Adrenal gland (tissue), 19 donors: ENCODE results near the gene FBXO30. TPM values are rescaled to one million over a fixed set of nuclear protein-coding genes. Genes with fewer than 3 reads are reported as not detected.

Source experiments
- DNase-seq, 7 donors: peaks; one replicate each; pipeline ENCODE4 v3.0.0-alpha.2; 2019 to 2020
- H3K27ac ChIP-seq, 5 donors: fragments of 200-600 bp; sonication (generic) in 4 of 5; 1 replicate in 3 of 5; 2 replicates in 2 of 5; pipeline versions ENCODE4 v1.5.1 to v1.8.0; 2016 to 2020; ENCODE audit warnings: mild to moderate bottlenecking in 1 of 5
- H3K27me3 ChIP-seq: fragments of 200-600 bp; 2 replicates; pipeline ENCODE4 v1.8.0; 2021
- H3K36me3 ChIP-seq, 2 donors: fragments of 200-600 bp; replicated peaks in 1 of 2; 1 replicate in 1 of 2; 2 replicates in 1 of 2; pipeline versions ENCODE4 v1.5.1 to v1.8.0; 2018 to 2022
- H3K4me1 ChIP-seq, 2 donors: fragments of 200-600 bp; replicated peaks in 1 of 2; 1 replicate in 1 of 2; 2 replicates in 1 of 2; pipeline versions ENCODE4 v1.5.1 to v1.8.0; 2018 to 2021
- H3K4me3 ChIP-seq, 4 donors: fragments of 200-600 bp; sonication (generic) in 3 of 4; one replicate each; pipeline ENCODE4 v1.5.1; 2016 to 2018
- H3K9me3 ChIP-seq, 3 donors: fragments of 200-600 bp; sonication (generic) in 1 of 3; replicated peaks in 1 of 3; 1 replicate in 2 of 3; 2 replicates in 1 of 3; pipeline versions ENCODE4 v1.5.1 to v1.8.0; 2016 to 2021
- POLR2A ChIP-seq, 2 donors: fragments of 450-650 bp; IDR thresholded peaks; one replicate each; pipeline ENCODE4 v1.6.1; 2017; ENCODE audit warnings: antibody characterized with exemption in 2 of 2, mild to moderate bottlenecking in 2 of 2, moderate library complexity in 1 of 2
- WGBS, 4 donors: extraction: QIAGEN DNeasy Blood & Tissue Kit in 2 of 4; methylation state at CpG; one replicate each; pipeline versions ENCODE4 v1.1.5 to v1.1.7; 2013 to 2017; 5-methylcytosine and 5-hydroxymethylcytosine counted together
- intact Hi-C, 2 donors: fragments of 100-400 bp; cut with DNase I; formaldehyde crosslinking; loops; one replicate each; pipeline versions ENCODE4 v1.14.1 to v1.15.0; 2022 to 2023
- long read RNA-seq, 10 donors: library from polyadenylated mRNA in 3 of 10; unstranded in 2 of 10; stranded (forward) in 1 of 10; transcript quantifications; one replicate each; pipeline ENCODE4 v2.0.0 and lab custom pipeline, GENCODE V29; 2021 to 2026
- polyA plus RNA-seq, 3 donors: library from polyadenylated mRNA; stranded (reverse); fragments of 200-250 nt in 2 of 3; fragments of 350-450 nt in 1 of 3; fragmentation: Illumina TruSeq in 1 of 3; extraction: RNeasy Lipid Tissue Mini Kit (QIAGEN cat#74804) in 1 of 3; gene quantifications; one replicate each; pipeline ENCODE4 v1.2.3, GENCODE V29; 2013 to 2014
- total RNA-seq, 9 donors: library from RNA; depleted of rRNA in 4 of 9; stranded (reverse); fragments of >200 nt in 4 of 9; fragments of 120-200 nt in 1 of 9; fragmentation: NEBNext Ultra II Directional in 1 of 9; extraction: Animal tissue kit (Norgen Biotek cat#: 25700) in 1 of 9; gene quantifications; one replicate each; pipeline versions ENCODE4 v1.1.0 to v1.2.4, GENCODE V29; 2013 to 2023
- TF ChIP-seq, protein P1 (sequence below), 6 experiments: fragments of 450-650 bp in 4 of 6; fragments of 200-600 bp in 2 of 6; sonication (generic) in 1 of 6; IDR thresholded peaks; 1 replicate in 5 of 6; 2 replicates in 1 of 6; pipeline versions ENCODE4 v1.5.1 to v1.8.0; 2016 to 2021; ENCODE audit warnings: antibody characterized with exemption in 6 of 6, mild to moderate bottlenecking in 2 of 6, moderate library complexity in 1 of 6
- donor health status: healthy with polysubstance abuse.
- donor health status: Bipolar disorder and iron deficiency.
- donor health status: DM: yes; HTN: yes; CAD: no.
- donor health status: DM: no; HTN: no; CAD: no.
- donor health status: DM: no; HTN: no; CAD: no.
- donor health status: DM: yes; HTN: yes; CAD: no.

The FBXO30 gene, protein sequence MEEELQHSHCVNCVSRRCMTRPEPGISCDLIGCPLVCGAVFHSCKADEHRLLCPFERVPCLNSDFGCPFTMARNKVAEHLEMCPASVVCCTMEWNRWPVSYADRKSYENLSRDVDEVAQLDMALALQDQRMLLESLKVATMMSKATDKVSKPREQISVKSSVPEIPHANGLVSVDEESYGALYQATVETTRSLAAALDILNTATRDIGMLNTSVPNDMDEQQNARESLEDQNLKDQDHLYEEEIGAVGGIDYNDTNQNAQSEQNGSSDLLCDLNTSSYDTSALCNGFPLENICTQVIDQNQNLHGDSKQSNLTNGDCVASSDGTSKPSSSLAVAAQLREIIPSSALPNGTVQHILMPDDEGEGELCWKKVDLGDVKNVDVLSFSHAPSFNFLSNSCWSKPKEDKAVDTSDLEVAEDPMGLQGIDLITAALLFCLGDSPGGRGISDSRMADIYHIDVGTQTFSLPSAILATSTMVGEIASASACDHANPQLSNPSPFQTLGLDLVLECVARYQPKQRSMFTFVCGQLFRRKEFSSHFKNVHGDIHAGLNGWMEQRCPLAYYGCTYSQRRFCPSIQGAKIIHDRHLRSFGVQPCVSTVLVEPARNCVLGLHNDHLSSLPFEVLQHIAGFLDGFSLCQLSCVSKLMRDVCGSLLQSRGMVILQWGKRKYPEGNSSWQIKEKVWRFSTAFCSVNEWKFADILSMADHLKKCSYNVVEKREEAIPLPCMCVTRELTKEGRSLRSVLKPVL
- total RNA-seq (10 to 100 TPM in 2 of 9 donors, 1 to 10 TPM in 7; 4.4 to 13.1 (median 8.6) TPM), polyA plus RNA-seq (10 to 100 TPM in 1 of 3 donors, 1 to 10 TPM in 2; 3.8 to 10.4 (median 4.7) TPM)
- long read RNA-seq, donor 1, partial matches to known transcripts = 6 of 6 reads
- long read RNA-seq, donor 1, other reads (novel, unspliced or antisense) = 0 of 6 reads
- long read RNA-seq, donor 2, full-length matches to known transcripts = 4 of 9 reads
- long read RNA-seq, donor 2, partial matches to known transcripts = 5 of 9 reads
- long read RNA-seq, donor 2, other reads (novel, unspliced or antisense) = 0 of 9 reads
- long read RNA-seq, donor 3 = 0 reads
- long read RNA-seq, donor 4, partial matches to known transcripts = 1 of 6 reads
- long read RNA-seq, donor 4, other reads (novel, unspliced or antisense) = 5 of 6 reads
- long read RNA-seq, donor 5, full-length matches to known transcripts = 19 of 24 reads
- long read RNA-seq, donor 5, partial matches to known transcripts = 3 of 24 reads
- long read RNA-seq, donor 5, other reads (novel, unspliced or antisense) = 2 of 24 reads
- long read RNA-seq, donor 6 = 0 reads
- long read RNA-seq, donor 7, partial matches to known transcripts = 7 of 7 reads
- long read RNA-seq, donor 7, other reads (novel, unspliced or antisense) = 0 of 7 reads
- long read RNA-seq, donor 8, full-length matches to known transcripts = 3 of 19 reads
- long read RNA-seq, donor 8, partial matches to known transcripts = 16 of 19 reads
- long read RNA-seq, donor 8, other reads (novel, unspliced or antisense) = 0 of 19 reads
- long read RNA-seq, donor 9, full-length matches to known transcripts = 2 of 2 reads
- long read RNA-seq, donor 9, partial matches to known transcripts = 0 of 2 reads
- long read RNA-seq, donor 9, other reads (novel, unspliced or antisense) = 0 of 2 reads
- long read RNA-seq, donor 10, full-length matches to known transcripts = 1 of 11 reads
- long read RNA-seq, donor 10, partial matches to known transcripts = 10 of 11 reads
- long read RNA-seq, donor 10, other reads (novel, unspliced or antisense) = 0 of 11 reads

DNA sequence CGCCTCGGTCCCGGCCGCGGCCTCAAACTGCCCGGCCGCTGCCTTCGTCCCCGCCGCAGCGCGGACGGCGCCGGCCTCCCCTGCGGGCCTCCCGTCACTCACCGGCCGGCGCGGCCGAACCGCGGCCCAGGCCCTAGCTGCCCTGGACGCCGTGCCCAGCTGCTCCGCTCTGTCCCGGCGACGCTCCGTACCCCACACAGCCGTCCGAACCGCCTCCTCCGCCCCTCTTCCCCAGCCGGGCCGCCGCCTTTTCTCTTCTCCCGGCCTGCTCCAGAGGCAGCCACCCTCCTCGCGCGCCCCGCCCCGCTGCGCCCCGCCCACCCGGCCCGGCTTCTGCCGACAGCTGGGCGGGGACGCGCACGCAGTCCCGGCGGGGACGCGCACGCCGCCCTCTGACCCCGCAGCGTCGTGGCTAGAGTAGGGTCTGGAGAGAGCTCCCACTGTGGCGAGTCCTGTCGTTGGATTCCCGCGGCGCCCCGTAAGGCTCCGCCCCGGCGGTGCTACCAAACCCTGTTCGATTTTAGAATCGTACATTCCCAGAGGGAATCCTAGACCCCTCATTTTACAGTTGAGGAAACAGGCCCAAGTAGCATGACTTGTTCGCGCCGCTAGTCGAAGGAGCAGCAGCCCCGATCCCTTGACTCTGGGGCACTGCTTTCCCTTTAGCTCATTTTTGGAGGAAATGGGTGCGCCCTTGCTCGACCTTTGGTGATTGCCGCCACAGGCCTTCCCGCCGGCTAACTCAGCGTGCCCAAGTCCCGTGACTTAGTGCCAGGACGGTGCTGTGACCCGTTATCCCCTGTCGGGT, at the start of gene FBXO30:
TSS of gene FBXO30 (minus strand) at position 295 of the 808 bp plus-strand sequence. CDS start 8,390 bp downstream, outside the sequence.
- 0% methylated on average over 24 to 88 of the region's 88 CpGs for WGBS, 4 donors
- DNase-seq = peak; percentile 83 to 94 (median 87)
- intact Hi-C loops = loop anchor here in 1 of 2 donors (10.0 kb wide), 1 partner anchor 80 kb away; the partner anchor contains the start of gene EPM2A

DNA sequence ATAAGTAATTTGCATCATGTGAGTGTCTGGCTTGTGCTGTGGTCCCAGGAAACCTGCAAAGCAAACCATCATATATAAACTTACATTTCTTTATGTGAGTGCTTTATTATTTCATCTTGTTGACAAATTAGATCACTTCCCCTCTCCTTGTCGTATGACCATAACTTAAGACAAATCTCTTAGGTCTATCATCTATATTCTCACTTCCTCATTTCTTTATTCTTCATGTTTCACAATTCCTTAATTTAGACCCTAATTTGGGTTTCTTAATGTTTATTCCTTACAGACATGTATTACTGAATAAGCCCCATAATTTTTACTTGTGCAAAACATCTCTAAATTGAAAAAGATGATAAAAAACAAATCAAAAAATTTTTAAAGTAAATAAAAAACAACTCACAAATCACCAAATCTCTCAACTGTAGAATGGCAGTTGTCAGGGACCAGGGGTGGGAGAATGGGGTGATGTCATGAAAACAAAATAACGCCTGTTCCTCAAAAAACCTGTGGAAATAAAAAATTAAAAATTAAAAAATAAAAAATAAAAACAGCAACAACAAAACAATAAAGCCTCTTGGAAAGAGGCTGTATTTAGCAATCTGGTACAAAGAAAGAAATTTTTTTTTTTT, 49.5 kb upstream of the FBXO30 start:
- Histone ChIP-seq H3K4me1 (no peaks in the 10 kb centered on the region), H3K27ac (no peak overlapping the region), H3K36me3 (no peaks in the 10 kb centered on the region), H3K4me3 (no peak overlapping the region), H3K9me3 (peaks cover 0 to 5% (median 0%) of the 10 kb centered on the region in 3 donors), H3K27me3 (no peaks in the 10 kb centered on the region)
- no peak for TF ChIP-seq POLR2A (IDR thresholded peaks at IDR 0.05)
- TF ChIP-seq, protein P1, sequence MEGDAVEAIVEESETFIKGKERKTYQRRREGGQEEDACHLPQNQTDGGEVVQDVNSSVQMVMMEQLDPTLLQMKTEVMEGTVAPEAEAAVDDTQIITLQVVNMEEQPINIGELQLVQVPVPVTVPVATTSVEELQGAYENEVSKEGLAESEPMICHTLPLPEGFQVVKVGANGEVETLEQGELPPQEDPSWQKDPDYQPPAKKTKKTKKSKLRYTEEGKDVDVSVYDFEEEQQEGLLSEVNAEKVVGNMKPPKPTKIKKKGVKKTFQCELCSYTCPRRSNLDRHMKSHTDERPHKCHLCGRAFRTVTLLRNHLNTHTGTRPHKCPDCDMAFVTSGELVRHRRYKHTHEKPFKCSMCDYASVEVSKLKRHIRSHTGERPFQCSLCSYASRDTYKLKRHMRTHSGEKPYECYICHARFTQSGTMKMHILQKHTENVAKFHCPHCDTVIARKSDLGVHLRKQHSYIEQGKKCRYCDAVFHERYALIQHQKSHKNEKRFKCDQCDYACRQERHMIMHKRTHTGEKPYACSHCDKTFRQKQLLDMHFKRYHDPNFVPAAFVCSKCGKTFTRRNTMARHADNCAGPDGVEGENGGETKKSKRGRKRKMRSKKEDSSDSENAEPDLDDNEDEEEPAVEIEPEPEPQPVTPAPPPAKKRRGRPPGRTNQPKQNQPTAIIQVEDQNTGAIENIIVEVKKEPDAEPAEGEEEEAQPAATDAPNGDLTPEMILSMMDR (IDR thresholded peaks at IDR 0.05) = no peak
- no peak for DNase-seq
- intact Hi-C loops = no loop called here
- 74 to 90% (median 79%) methylated on average over 2 of the region's 2 CpGs for WGBS, 4 donors

More for the DNA sequence above, at the start of gene FBXO30:
- Histone ChIP-seq H3K27ac (peak within 1 kb of the TSS; percentile 79 to 98 (median 95)), H3K4me1 (peaks cover 18 to 45% of the 10 kb centered on the region in 2 donors), H3K9me3 (no peaks in the 10 kb centered on the region), H3K27me3 (no peaks in the 10 kb centered on the region), H3K4me3 (peak within 1 kb of the TSS; percentile 36 to 96 (median 82)), H3K36me3 (no peaks in the 10 kb centered on the region)
- TF ChIP-seq, protein P1 (IDR thresholded peaks at IDR 0.05) = peak in 5 of 6 experiments; percentile 15 to 55 (median 37)
- peak; percentile 72 to 88 for TF ChIP-seq POLR2A (IDR thresholded peaks at IDR 0.05)

DNA sequence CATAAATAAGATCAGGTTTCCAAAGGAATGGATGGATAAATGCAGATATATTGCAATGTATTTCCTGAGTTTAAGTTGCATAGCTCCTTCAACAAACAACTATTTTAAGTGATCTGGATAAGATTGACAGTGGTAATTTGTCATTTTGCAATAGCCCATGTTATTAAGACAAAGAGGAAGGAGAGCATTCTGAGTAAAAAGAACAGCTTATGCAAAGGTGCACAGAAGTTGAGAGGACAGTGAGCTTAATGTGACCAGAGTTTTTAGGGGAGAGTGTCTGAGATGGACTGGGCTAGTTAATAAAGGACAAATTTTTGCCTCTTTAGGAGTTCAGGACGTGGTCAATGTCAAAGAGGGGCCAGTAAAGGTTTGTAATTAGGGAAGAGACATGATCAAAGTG, 48.8 kb upstream of the FBXO30 start:
- no peaks in the 10 kb centered on the region for H3K4me1 ChIP-seq
- no peak overlapping the region for H3K4me3 ChIP-seq
- H3K27ac ChIP-seq = no peak overlapping the region
- no peaks in the 10 kb centered on the region for H3K27me3 ChIP-seq
- DNase-seq = no peak
- H3K9me3 ChIP-seq = peaks cover 0 to 5% (median 0%) of the 10 kb centered on the region in 3 donors
- H3K36me3 ChIP-seq = no peaks in the 10 kb centered on the region
- TF ChIP-seq, protein P1 (IDR thresholded peaks at IDR 0.05) = no peak
- no peak for TF ChIP-seq POLR2A (IDR thresholded peaks at IDR 0.05)
- 55 to 91% (median 78%) methylated on average over 1 of the region's 1 CpG for WGBS, 4 donors
- intact Hi-C loops = no loop called here
